Activated CD8-positive, alpha-beta memory T cell treated with anti-CD3 and anti-CD28 coated beads for 4 hours (primary cell): ENCODE data around the gene DCXR.

ENCODE experiments used
- DNase-seq, 2 donors: peaks; one replicate each; pipeline ENCODE4 v3.0.0-alpha.2; 2020; ENCODE audit warnings: low read depth in 2 of 2

DCXR gene

GRCh38 chr17:82072827-82073226 is 35.3 kb upstream of the DCXR start:
- no peak for DNase-seq

GRCh38 chr17:82070611-82071010 is 33.1 kb upstream of the DCXR start:
- no peak for DNase-seq

- DNase-seq = peak; percentile 25 to 37
Measured at GRCh38 chr17:82065638-82066303, 28.3 kb upstream of the DCXR start, which contains the start of gene DUS1L. DUS1L (minus strand) TSS chr17:82065804; CDS start chr17:82065059, 745 bp downstream.

- no peak for DNase-seq
Measured at GRCh38 chr17:82065193-82065637, 27.7 kb upstream of the DCXR start.

- no peak for DNase-seq
Measured at GRCh38 chr17:82064433-82065192, 27.1 kb upstream of the DCXR start.

- DNase-seq = no peak
Measured at GRCh38 chr17:82063424-82064415, 26.2 kb upstream of the DCXR start.

GRCh38 chr17:82062984-82063368 is 25.5 kb upstream of the DCXR start:
- no peak for DNase-seq

- no peak for DNase-seq
Measured at GRCh38 chr17:82062076-82062983, 24.8 kb upstream of the DCXR start.

GRCh38 chr17:82061047-82061925 is 23.8 kb upstream of the DCXR start:
- DNase-seq = no peak

- no peak for DNase-seq
Measured at GRCh38 chr17:82060614-82061013, 23.1 kb upstream of the DCXR start.

GRCh38 chr17:82060001-82060380 is 22.5 kb upstream of the DCXR start:
- DNase-seq = no peak

- no peak for DNase-seq
Measured at GRCh38 chr17:82059272-82060000, 21.9 kb upstream of the DCXR start.

GRCh38 chr17:82058855-82059249 is 21.4 kb upstream of the DCXR start:
- DNase-seq = no peak

GRCh38 chr17:82058230-82058854 is 20.8 kb upstream of the DCXR start:
- no peak for DNase-seq

- DNase-seq = no peak
Measured at GRCh38 chr17:82056729-82057621, 19.5 kb upstream of the DCXR start.

- DNase-seq = no peak
Measured at GRCh38 chr17:82055965-82056728, 18.6 kb upstream of the DCXR start.
